Fibroblast of mammary gland (primary cell): Measurements from ENCODE around the gene GOLGA3.
"Not testable (repeated sequence)": the region's sequence is repeated elsewhere in the genome, so short reads cannot be mapped to it uniquely, and the experiment has no call there.

ENCODE experiments used
- DNase-seq: peaks from one replicate; pipeline ENCODE4 v3.0.0-alpha.2; 2010; ENCODE audit warnings: low read depth
- H3K4me3 ChIP-seq: 2 replicates; pipeline ENCODE4 v1.5.1; 2011; ENCODE audit warnings: low read depth, mild to moderate bottlenecking, low read length, moderate library complexity; ENCODE audit not compliant: control insufficient read depth
- CTCF ChIP-seq: conservative IDR thresholded peaks from 2 replicates; pipeline ENCODE4 v1.5.1; 2011; ENCODE audit warnings: low read depth, low read length, inconsistent platforms; ENCODE audit not compliant: control insufficient read depth, insufficient read depth

GOLGA3 gene

GRCh38 chr12:132869551-132869950 lies 40.9 kb upstream of the GOLGA3 start:
- no peak for TF ChIP-seq CTCF
- DNase-seq: no peak
- no peak overlapping the region for H3K4me3 ChIP-seq

- peak; percentile 84 for DNase-seq
- H3K4me3 ChIP-seq: no peak overlapping the region
- TF ChIP-seq CTCF: no peak
These were observed 37.7 kb upstream of the GOLGA3 start for GRCh38 chr12:132866251-132866828.

- TF ChIP-seq CTCF: no peak
- H3K4me3 ChIP-seq: no peak overlapping the region
- DNase-seq: no peak
These were observed 32.9 kb upstream of the GOLGA3 start for GRCh38 chr12:132861558-132861957.

GRCh38 chr12:132858718-132859266 lies 30.1 kb upstream of the GOLGA3 start:
- H3K4me3 ChIP-seq: no peak overlapping the region
- no peak for DNase-seq
- no peak for TF ChIP-seq CTCF

GRCh38 chr12:132857019-132857418 lies 28.4 kb upstream of the GOLGA3 start:
- H3K4me3 ChIP-seq, DNase-seq: not testable (repeated sequence)

- no peak overlapping the region for H3K4me3 ChIP-seq
- DNase-seq: no peak
- no peak for TF ChIP-seq CTCF
These were observed 27.9 kb upstream of the GOLGA3 start for GRCh38 chr12:132856581-132856980.

GRCh38 chr12:132855211-132855610 lies 26.5 kb upstream of the GOLGA3 start:
- not testable (repeated sequence) for DNase-seq, H3K4me3 ChIP-seq
